Endodermal cell (in vitro differentiated cells): ENCODE measurements around the gene SPACA4. TPM values are rescaled to one million over a fixed set of nuclear protein-coding genes. Genes with fewer than 3 reads are reported as not detected.
A peak's percentile ranks its signal among the peaks of the same experiment; 100 is the strongest.

Source experiments
- DNase-seq: peaks from one replicate; pipeline ENCODE4 v3.0.0-alpha.2; 2017
- H3K27ac ChIP-seq: 2 replicates; pipeline ENCODE4 v1.5.1; 2013; ENCODE audit warnings: mild to moderate bottlenecking, low read depth, low read length, moderate library complexity
- H3K27me3 ChIP-seq: 2 replicates; pipeline ENCODE4 v1.6.1; 2013; ENCODE audit warnings: mild to moderate bottlenecking, low read length, moderate library complexity; ENCODE audit not compliant: insufficient read depth, control insufficient read depth, poor library complexity, severe bottlenecking
- H3K36me3 ChIP-seq: 2 replicates; pipeline ENCODE4 v1.7.0; 2013; ENCODE audit warnings: mild to moderate bottlenecking, low read length, moderate library complexity; ENCODE audit not compliant: control insufficient read depth, insufficient read depth
- H3K4me1 ChIP-seq: one replicate; pipeline ENCODE4 v1.7.0; 2013; ENCODE audit warnings: low read length; ENCODE audit not compliant: control insufficient read depth, insufficient read depth
- H3K4me3 ChIP-seq: 2 replicates; pipeline ENCODE4 v1.5.1; 2013; ENCODE audit warnings: mild to moderate bottlenecking, low read length, moderate library complexity
- H3K9ac ChIP-seq: 2 replicates; pipeline ENCODE4 v1.6.1; 2013; ENCODE audit warnings: mild to moderate bottlenecking, low read length, moderate library complexity; ENCODE audit not compliant: poor library complexity, severe bottlenecking; ENCODE audit errors: extremely low read depth
- H3K9me3 ChIP-seq: 2 replicates; pipeline ENCODE4 v1.6.1; 2013; ENCODE audit warnings: mild to moderate bottlenecking, low read length, moderate library complexity; ENCODE audit not compliant: control insufficient read depth
- H3K27ac Mint-ChIP-seq: 2 replicates; pipeline ENCODE4 v1.8.0; 2020; ENCODE audit warnings: mixed read lengths
- H3K27me3 Mint-ChIP-seq: 2 replicates; pipeline ENCODE4 v1.8.0; 2021; ENCODE audit warnings: mild to moderate bottlenecking, mixed read lengths; ENCODE audit not compliant: insufficient read depth
- H3K36me3 Mint-ChIP-seq: 2 replicates; pipeline ENCODE4 v1.8.0; 2020; ENCODE audit warnings: low read depth, mixed read lengths
- H3K4me1 Mint-ChIP-seq: 2 replicates; pipeline ENCODE4 v1.8.0; 2020; ENCODE audit warnings: mixed read lengths
- H3K4me3 Mint-ChIP-seq: 2 replicates; pipeline ENCODE4 v1.8.0; 2020; ENCODE audit warnings: mild to moderate bottlenecking, moderate library complexity, mixed read lengths
- H3K9me3 Mint-ChIP-seq: 2 replicates; pipeline ENCODE4 v1.8.0; 2020; ENCODE audit warnings: mild to moderate bottlenecking, mixed read lengths
- WGBS, 2 experiments: methylation state at CpG; one replicate each; pipeline versions ENCODE4 v1.1.5 to v1.1.7; 2013; ENCODE audit warnings: missing lambda C conversion rate in 2 of 2, mixed read lengths in 1 of 2; ENCODE audit not compliant: insufficient coverage in 1 of 2, insufficient read length in 1 of 2; 5-methylcytosine and 5-hydroxymethylcytosine counted together
- long read RNA-seq, 4 experiments: library from polyadenylated mRNA in 2 of 4; library from RNA in 1 of 4; library from capped mRNA in 1 of 4; stranded (forward) in 3 of 4; unstranded in 1 of 4; transcript quantifications; one replicate each; pipeline ENCODE4 v2.0.0, GENCODE V29; 2020 to 2021; ENCODE audit warnings: inconsistent platforms in 1 of 4
- polyA plus RNA-seq, 2 experiments: library from polyadenylated mRNA; stranded (reverse); fragments of 50-300 nt; gene quantifications; one replicate each; pipeline ENCODE4 v1.2.3, GENCODE V29; 2013
- total RNA-seq, 2 donors: library from RNA; stranded (reverse); fragmentation: NEBNext Ultra II Directional in 1 of 2; extraction: Animal tissue kit (Norgen Biotek cat#: 25700) in 1 of 2; gene quantifications; 2 replicates in 1 of 2; 3 replicates in 1 of 2; pipeline ENCODE4 v1.2.1, GENCODE V29; 2021
- TF ChIP-seq, protein P1 (sequence below): fragments of 200-600 bp; sonication (generic); conservative IDR thresholded peaks from 2 replicates; pipeline ENCODE4 v1.5.0; 2021; ENCODE audit warnings: antibody characterized with exemption, mild to moderate bottlenecking

The SPACA4 gene, protein sequence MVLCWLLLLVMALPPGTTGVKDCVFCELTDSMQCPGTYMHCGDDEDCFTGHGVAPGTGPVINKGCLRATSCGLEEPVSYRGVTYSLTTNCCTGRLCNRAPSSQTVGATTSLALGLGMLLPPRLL
- total RNA-seq, result not detected
- polyA plus RNA-seq (2013, experiment 1 of 2), result not detected
- not detected for polyA plus RNA-seq (2013, experiment 2 of 2)
- long read RNA-seq, experiment 1, result 0 reads
- long read RNA-seq, experiment 2, result 0 reads
- long read RNA-seq, experiment 3, result 0 reads
- long read RNA-seq, experiment 4, result 0 reads

DNA sequence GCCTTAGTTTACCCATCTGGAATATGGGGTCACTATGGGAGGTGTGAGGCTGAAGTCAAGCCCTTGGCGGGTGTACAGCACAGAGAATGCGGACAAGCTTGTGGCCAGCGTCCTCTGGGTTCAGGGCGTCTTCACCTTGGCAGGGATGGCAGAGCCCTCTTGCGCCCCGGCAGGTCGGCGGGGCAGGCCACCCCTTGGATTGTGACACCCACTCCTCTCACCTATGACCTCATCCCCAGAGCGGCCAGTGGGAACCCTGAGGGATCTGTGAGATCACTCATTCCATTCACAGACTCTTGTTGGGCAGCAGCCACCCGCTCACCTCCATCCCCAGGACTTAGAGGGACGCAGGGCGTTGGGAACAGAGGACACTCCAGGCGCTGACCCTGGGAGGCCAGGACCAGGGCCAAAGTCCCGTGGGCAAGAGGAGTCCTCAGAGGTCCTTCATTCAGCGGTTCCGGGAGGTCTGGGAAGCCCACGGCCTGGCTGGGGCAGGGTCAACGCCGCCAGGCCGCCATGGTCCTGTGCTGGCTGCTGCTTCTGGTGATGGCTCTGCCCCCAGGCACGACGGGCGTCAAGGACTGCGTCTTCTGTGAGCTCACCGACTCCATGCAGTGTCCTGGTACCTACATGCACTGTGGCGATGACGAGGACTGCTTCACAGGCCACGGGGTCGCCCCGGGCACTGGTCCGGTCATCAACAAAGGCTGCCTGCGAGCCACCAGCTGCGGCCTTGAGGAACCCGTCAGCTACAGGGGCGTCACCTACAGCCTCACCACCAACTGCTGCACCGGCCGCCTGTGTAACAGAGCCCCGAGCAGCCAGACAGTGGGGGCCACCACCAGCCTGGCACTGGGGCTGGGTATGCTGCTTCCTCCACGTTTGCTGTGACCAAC, at the start of gene SPACA4:
SPACA4 (plus strand) TSS at position 280 of the 896 bp plus-strand sequence; CDS start at position 517, 237 bp downstream.
- Mint-ChIP-seq H3K36me3 (no peaks in the 10 kb centered on the region), H3K27ac (no peak within 1 kb of the TSS)
- TF ChIP-seq, protein P1, sequence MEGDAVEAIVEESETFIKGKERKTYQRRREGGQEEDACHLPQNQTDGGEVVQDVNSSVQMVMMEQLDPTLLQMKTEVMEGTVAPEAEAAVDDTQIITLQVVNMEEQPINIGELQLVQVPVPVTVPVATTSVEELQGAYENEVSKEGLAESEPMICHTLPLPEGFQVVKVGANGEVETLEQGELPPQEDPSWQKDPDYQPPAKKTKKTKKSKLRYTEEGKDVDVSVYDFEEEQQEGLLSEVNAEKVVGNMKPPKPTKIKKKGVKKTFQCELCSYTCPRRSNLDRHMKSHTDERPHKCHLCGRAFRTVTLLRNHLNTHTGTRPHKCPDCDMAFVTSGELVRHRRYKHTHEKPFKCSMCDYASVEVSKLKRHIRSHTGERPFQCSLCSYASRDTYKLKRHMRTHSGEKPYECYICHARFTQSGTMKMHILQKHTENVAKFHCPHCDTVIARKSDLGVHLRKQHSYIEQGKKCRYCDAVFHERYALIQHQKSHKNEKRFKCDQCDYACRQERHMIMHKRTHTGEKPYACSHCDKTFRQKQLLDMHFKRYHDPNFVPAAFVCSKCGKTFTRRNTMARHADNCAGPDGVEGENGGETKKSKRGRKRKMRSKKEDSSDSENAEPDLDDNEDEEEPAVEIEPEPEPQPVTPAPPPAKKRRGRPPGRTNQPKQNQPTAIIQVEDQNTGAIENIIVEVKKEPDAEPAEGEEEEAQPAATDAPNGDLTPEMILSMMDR, result no peak

DNA sequence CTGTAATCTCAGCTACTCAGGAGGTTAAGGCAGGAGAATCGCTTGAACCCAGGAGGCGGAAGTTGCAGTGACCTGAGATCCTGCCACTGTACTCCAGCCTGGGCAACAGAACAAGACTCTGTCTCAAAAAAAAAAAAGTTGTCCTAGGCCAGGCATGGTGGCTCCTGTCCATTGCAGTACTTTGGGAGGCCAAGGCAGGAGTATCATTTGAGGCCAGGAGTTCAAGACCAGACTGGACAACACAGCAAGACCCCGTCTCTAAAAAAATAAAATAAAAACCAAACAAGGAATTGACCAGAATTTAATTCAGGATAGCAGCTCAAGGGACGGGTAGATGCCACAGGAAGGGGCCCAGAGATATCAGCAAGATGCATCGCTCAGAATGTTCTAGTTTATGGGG, 49.7 kb upstream of the SPACA4 start:
- Histone ChIP-seq H3K27ac (no peak overlapping the region), H3K4me3 (no peak overlapping the region), H3K27me3 (no peaks in the 10 kb centered on the region), H3K9ac (no peak overlapping the region), H3K9me3 (no peaks in the 10 kb centered on the region), H3K36me3 (no peaks in the 10 kb centered on the region), H3K4me1 (peaks cover 5% of the 10 kb centered on the region)
- no peak overlapping the region for H3K4me3 Mint-ChIP-seq
- no peak overlapping the region for H3K27ac Mint-ChIP-seq
- DNase-seq, result no peak
- WGBS, 2 experiments, result 93 to 97% methylated on average over 4 to 5 of the region's 5 CpGs
- peaks cover 17% of the 10 kb centered on the region for H3K4me1 Mint-ChIP-seq
- peaks cover 3% of the 10 kb centered on the region for H3K27me3 Mint-ChIP-seq
- H3K36me3 Mint-ChIP-seq, result no peaks in the 10 kb centered on the region
- TF ChIP-seq, protein P1, result no peak
- no peaks in the 10 kb centered on the region for H3K9me3 Mint-ChIP-seq

More for the DNA sequence above, at the start of gene SPACA4:
- Histone ChIP-seq H3K27ac (peak within 1 kb of the TSS; percentile 10), H3K27me3 (no peaks in the 10 kb centered on the region), H3K9me3 (no peaks in the 10 kb centered on the region), H3K9ac (no peak within 1 kb of the TSS), H3K4me1 (no peaks in the 10 kb centered on the region), H3K4me3 (no peak within 1 kb of the TSS), H3K36me3 (no peaks in the 10 kb centered on the region)
- peak; percentile 45 for DNase-seq
- WGBS, 2 experiments, result 94 to 96% methylated on average over 23 to 39 of the region's 39 CpGs
- H3K27me3 Mint-ChIP-seq, result no peaks in the 10 kb centered on the region
- peaks cover 1% of the 10 kb centered on the region for H3K4me1 Mint-ChIP-seq
- H3K4me3 Mint-ChIP-seq, result no peak within 1 kb of the TSS
- no peaks in the 10 kb centered on the region for H3K9me3 Mint-ChIP-seq

DNA sequence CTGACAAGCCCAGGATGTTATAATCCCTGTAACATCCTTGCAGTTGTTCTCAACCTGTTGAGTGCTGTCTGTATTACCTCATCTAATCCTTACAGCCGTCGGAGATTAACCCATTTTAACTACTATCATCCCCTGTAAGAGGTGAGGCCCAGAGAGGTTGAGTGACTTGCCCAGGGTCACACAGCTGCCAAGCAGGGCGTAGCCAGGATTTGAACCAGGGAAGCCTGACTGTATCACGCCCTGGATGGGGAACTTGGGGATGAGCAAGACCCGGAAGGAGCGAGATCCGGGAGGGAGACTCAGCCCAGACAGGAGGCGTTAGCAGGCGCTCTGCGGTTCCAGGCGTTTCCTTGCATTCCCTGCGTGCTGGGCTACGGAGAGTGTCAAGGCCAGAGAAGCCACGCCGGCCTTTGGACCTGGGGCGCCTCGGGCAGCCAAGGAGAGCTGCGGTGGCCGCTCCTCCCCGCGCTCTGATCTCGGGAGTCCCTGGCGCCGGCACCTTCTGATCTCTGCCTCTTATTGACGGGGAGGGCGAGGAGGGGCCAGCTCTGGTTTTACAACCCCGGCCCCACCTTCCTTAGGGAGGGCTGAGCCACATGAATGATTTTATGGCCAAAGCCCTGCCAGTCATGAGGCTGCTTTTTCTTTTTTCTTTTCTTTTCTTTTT, 48.4 kb upstream of the SPACA4 start:
- H3K36me3 ChIP-seq, result no peaks in the 10 kb centered on the region
- peak; percentile 80 for DNase-seq
- TF ChIP-seq, protein P1, result no peak
- no peak overlapping the region for H3K27ac ChIP-seq
- Mint-ChIP-seq H3K36me3 (no peaks in the 10 kb centered on the region), H3K27ac (no peak overlapping the region), H3K4me1 (peaks cover 17% of the 10 kb centered on the region), H3K9me3 (no peaks in the 10 kb centered on the region), H3K27me3 (peaks cover 3% of the 10 kb centered on the region), H3K4me3 (no peak overlapping the region)
- 61 to 76% methylated on average over 9 to 27 of the region's 27 CpGs for WGBS, 2 experiments
- H3K27me3 ChIP-seq, result no peaks in the 10 kb centered on the region
- no peak overlapping the region for H3K4me3 ChIP-seq
- no peak overlapping the region for H3K9ac ChIP-seq
- H3K4me1 ChIP-seq, result peaks cover 5% of the 10 kb centered on the region
- H3K9me3 ChIP-seq, result no peaks in the 10 kb centered on the region
